Smooth muscle cell (in vitro differentiated cells): ENCODE measurements around the gene NUP98. TPM values are rescaled to one million over a fixed set of nuclear protein-coding genes. Genes with fewer than 3 reads are reported as not detected.

Experiments
- DNase-seq: peaks from one replicate; lab custom pipeline; 2025; ENCODE audit not compliant: unreplicated experiment; lab: John Stamatoyannopoulos, UW
- H2AFZ ChIP-seq: fragments of 200-600 bp; sonication (generic); 2 replicates; pipeline ENCODE4 v1.6.0; 2016; ENCODE audit warnings: antibody characterized with exemption, low read depth, mild to moderate bottlenecking
- H3F3A ChIP-seq: fragments of 200-600 bp; sonication (generic); 2 replicates; pipeline ENCODE4 v1.6.0; 2017; ENCODE audit warnings: antibody characterized with exemption, low read depth
- H3K27ac ChIP-seq: fragments of 200-600 bp; sonication (generic); 2 replicates; pipeline ENCODE4 v1.5.1; 2016; ENCODE audit warnings: low read depth, mild to moderate bottlenecking
- H3K27me3 ChIP-seq: fragments of 200-600 bp; sonication (generic); 2 replicates; pipeline ENCODE4 v1.6.1; 2016; ENCODE audit warnings: low read depth, mild to moderate bottlenecking
- H3K36me3 ChIP-seq: fragments of 200-600 bp; sonication (generic); 2 replicates; pipeline ENCODE4 v1.5.1; 2016; ENCODE audit warnings: low read depth
- H3K4me1 ChIP-seq: fragments of 200-600 bp; sonication (generic); 2 replicates; pipeline ENCODE4 v1.5.1; 2016; ENCODE audit warnings: low read depth
- H3K4me2 ChIP-seq: fragments of 200-600 bp; sonication (generic); 2 replicates; pipeline ENCODE4 v1.6.0; 2016; ENCODE audit warnings: mild to moderate bottlenecking
- H3K4me3 ChIP-seq: fragments of 200-600 bp; sonication (generic); 2 replicates; pipeline ENCODE4 v1.5.1; 2016; ENCODE audit warnings: mild to moderate bottlenecking
- H3K79me2 ChIP-seq: fragments of 200-600 bp; sonication (generic); 2 replicates; pipeline ENCODE4 v1.6.0; 2016; ENCODE audit warnings: low read depth, mild to moderate bottlenecking
- H3K9ac ChIP-seq: fragments of 200-600 bp; sonication (generic); 2 replicates; pipeline ENCODE4 v1.6.0; 2016; ENCODE audit warnings: low read depth
- H3K9me3 ChIP-seq: fragments of 200-600 bp; sonication (generic); replicated peaks from 2 replicates; pipeline ENCODE4 v1.5.1; 2016; ENCODE audit warnings: low read depth
- H4K20me1 ChIP-seq: fragments of 200-600 bp; sonication (generic); 2 replicates; pipeline ENCODE4 v1.6.0; 2016; ENCODE audit warnings: low read depth
- WGBS: methylation state at CpG from one replicate; pipeline ENCODE4 v1.1.7; 2016; ENCODE audit warnings: low lambda C conversion rate; 5-methylcytosine and 5-hydroxymethylcytosine counted together
- polyA plus RNA-seq: library from polyadenylated mRNA; unstranded; fragments of >200 nt; fragmentation: Nextera tagmentation; extraction: Ambion mirVana; gene quantifications from 2 replicates; pipeline ENCODE4 v1.2.1, GENCODE V29; 2016
- total RNA-seq: library from RNA; depleted of rRNA; stranded (reverse); fragments of >200 nt; gene quantifications from 2 replicates; pipeline ENCODE4 v1.2.3, GENCODE V29; 2014
- TF ChIP-seq, protein P1 (sequence below): fragments of 200-600 bp; sonication (generic); IDR thresholded peaks from 2 replicates; pipeline ENCODE4 v1.5.1; 2017; ENCODE audit warnings: borderline replicate concordance, mild to moderate bottlenecking, antibody characterized with exemption; ENCODE audit not compliant: insufficient read depth, poor library complexity, severe bottlenecking

NUP98 gene
- total and polyA plus RNA-seq, 2 experiments from 2014 or later = 19.6 to 84.0 TPM

DNA sequence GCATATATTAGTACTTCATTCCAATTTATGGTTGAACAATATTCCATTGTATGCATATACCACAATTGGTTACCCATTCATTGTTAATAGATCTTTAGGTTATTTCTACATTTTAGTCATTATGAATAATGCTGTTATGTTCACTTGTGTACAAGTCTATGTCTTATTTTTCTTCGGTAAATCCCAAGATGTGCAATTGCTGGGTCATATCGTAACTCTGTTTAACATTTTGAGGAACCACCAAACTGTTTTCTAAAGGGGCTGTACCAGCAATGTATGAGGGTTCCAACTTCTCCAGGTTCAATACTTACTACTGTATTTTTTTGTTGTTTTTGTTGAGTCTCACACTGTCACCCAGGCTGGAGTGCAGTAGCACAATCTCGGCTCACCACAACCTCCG lies 33.1 kb downstream of the NUP98 start:
- H3K4me3 ChIP-seq = no peak overlapping the region
- H3K79me2 ChIP-seq = peaks cover 9% of the 10 kb centered on the region
- H2AFZ ChIP-seq = no peak overlapping the region
- peaks cover 52% of the 10 kb centered on the region for H3K36me3 ChIP-seq
- WGBS = 97% methylated on average over 4 of the region's 4 CpGs
- no peaks in the 10 kb centered on the region for H3K9me3 ChIP-seq
- TF ChIP-seq, protein P1, sequence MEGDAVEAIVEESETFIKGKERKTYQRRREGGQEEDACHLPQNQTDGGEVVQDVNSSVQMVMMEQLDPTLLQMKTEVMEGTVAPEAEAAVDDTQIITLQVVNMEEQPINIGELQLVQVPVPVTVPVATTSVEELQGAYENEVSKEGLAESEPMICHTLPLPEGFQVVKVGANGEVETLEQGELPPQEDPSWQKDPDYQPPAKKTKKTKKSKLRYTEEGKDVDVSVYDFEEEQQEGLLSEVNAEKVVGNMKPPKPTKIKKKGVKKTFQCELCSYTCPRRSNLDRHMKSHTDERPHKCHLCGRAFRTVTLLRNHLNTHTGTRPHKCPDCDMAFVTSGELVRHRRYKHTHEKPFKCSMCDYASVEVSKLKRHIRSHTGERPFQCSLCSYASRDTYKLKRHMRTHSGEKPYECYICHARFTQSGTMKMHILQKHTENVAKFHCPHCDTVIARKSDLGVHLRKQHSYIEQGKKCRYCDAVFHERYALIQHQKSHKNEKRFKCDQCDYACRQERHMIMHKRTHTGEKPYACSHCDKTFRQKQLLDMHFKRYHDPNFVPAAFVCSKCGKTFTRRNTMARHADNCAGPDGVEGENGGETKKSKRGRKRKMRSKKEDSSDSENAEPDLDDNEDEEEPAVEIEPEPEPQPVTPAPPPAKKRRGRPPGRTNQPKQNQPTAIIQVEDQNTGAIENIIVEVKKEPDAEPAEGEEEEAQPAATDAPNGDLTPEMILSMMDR = no peak
- H3K27ac ChIP-seq = no peak overlapping the region
- H4K20me1 ChIP-seq = no peaks in the 10 kb centered on the region
- H3K4me2 ChIP-seq = no peak overlapping the region
- no peaks in the 10 kb centered on the region for H3F3A ChIP-seq
- no peak for DNase-seq
- H3K27me3 ChIP-seq = no peaks in the 10 kb centered on the region
- no peak overlapping the region for H3K9ac ChIP-seq
- no peaks in the 10 kb centered on the region for H3K4me1 ChIP-seq

GRCh38 chr11:3755151-3755550 lies 42.2 kb downstream of the NUP98 start:
- Histone ChIP-seq H2AFZ (no peak overlapping the region), H3K79me2 (peaks cover 3% of the 10 kb centered on the region), H3K9ac (no peak overlapping the region), H3K4me1 (no peaks in the 10 kb centered on the region), H3K9me3 (no peaks in the 10 kb centered on the region), H3K27me3 (no peaks in the 10 kb centered on the region), H4K20me1 (peaks cover 17% of the 10 kb centered on the region), H3K27ac (no peak overlapping the region), H3K4me3 (no peak overlapping the region), H3K36me3 (peaks cover 27% of the 10 kb centered on the region), H3K4me2 (no peak overlapping the region), H3F3A (no peaks in the 10 kb centered on the region)
- no peak for DNase-seq
- 97% methylated on average over 6 of the region's 6 CpGs for WGBS
- TF ChIP-seq, protein P1 = no peak

DNA sequence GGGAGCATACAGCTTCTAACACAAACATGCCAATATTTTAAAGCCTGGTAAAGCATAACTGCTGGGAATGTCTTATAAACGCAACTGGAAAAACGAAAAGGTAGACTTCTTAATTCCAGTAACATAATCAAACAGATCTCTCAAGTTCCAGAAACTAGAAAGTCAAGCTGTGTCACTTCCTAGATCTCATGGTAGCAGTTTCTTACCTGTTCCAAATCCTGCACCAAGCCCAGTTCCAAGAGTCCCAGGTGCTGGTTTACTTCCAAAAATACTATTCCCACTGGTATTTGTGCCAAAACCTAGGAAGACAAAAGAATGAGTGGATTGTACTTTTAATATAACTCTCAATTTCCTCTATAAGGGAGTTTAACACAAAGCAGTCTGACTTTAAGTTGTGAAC lies 44.2 kb downstream of the NUP98 start:
- H3K36me3 ChIP-seq = peaks cover 19% of the 10 kb centered on the region
- no peak for DNase-seq
- no peak overlapping the region for H2AFZ ChIP-seq
- H3K4me1 ChIP-seq = no peaks in the 10 kb centered on the region
- 96% methylated on average over 2 of the region's 2 CpGs for WGBS
- no peak overlapping the region for H3K4me3 ChIP-seq
- no peaks in the 10 kb centered on the region for H3K27me3 ChIP-seq
- H3K9me3 ChIP-seq = no peaks in the 10 kb centered on the region
- peaks cover 3% of the 10 kb centered on the region for H3K79me2 ChIP-seq
- no peaks in the 10 kb centered on the region for H3F3A ChIP-seq
- no peak overlapping the region for H3K4me2 ChIP-seq
- H3K9ac ChIP-seq = no peak overlapping the region
- TF ChIP-seq, protein P1 = no peak
- H4K20me1 ChIP-seq = peaks cover 17% of the 10 kb centered on the region
- no peak overlapping the region for H3K27ac ChIP-seq

DNA sequence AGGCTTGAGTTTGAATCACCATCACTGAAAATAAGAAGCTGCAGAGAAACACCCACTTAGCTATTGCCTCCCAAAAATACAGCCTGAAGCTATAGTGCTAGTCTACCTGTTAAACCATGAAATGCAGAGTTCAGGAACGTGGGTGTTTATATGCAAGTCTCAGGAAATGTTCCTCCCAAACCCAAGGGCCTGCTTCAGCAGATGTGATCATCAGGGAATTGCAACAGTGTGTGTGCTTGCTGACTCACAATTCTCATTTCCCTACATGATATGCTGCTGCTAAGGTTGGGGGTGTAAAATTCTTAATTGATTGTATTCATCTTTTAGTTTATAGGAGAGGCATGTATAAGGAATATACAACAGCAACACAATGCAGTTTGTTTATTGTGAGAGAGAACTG lies 49.6 kb downstream of the NUP98 start:
- 83% methylated on average over 1 of the region's 1 CpG for WGBS
- Histone ChIP-seq H3K4me2 (no peak overlapping the region), H3F3A (no peaks in the 10 kb centered on the region), H3K4me1 (no peaks in the 10 kb centered on the region), H2AFZ (no peak overlapping the region), H3K9me3 (no peaks in the 10 kb centered on the region), H3K4me3 (no peak overlapping the region), H3K27ac (peak overlapping the region; percentile 36), H4K20me1 (peaks cover 8% of the 10 kb centered on the region), H3K27me3 (no peaks in the 10 kb centered on the region), H3K36me3 (peaks cover 22% of the 10 kb centered on the region), H3K9ac (no peak overlapping the region), H3K79me2 (peaks cover 4% of the 10 kb centered on the region)
- TF ChIP-seq, protein P1 = no peak
- no peak for DNase-seq
